Mucosa of gallbladder (tissue), 1 donor: ENCODE results near the gene EBPL. TPM values are rescaled to one million over a fixed set of nuclear protein-coding genes. Genes with fewer than 3 reads are reported as not detected.
A peak's percentile ranks its signal among the peaks of the same experiment; 100 is the strongest.

Experiments used
- DNase-seq: peaks from one replicate; pipeline ENCODE4 v3.0.0-alpha.2; 2020; ENCODE audit warnings: low spot score
- total RNA-seq: library from RNA; stranded (reverse); gene quantifications from one replicate; pipeline ENCODE4 v1.2.1, GENCODE V29; 2021
- donor health status: DM: no; HTN: no; CAD: no.

The EBPL gene
- total RNA-seq, 1 donor from 2014 or later, result 34.1 TPM

GRCh38 chr13:49676581-49677298 is 14.5 kb downstream of the EBPL start:
- DNase-seq, result no peak

GRCh38 chr13:49670828-49671227 is 20.5 kb downstream of the EBPL start:
- DNase-seq, result no peak

- peak; percentile 34 for DNase-seq
These were observed 21.5 kb downstream of the EBPL start for GRCh38 chr13:49669735-49670309.

- no peak for DNase-seq
These were observed 23.5 kb downstream of the EBPL start for GRCh38 chr13:49667773-49668172.

- DNase-seq, result no peak
These were observed 26.7 kb downstream of the EBPL start for GRCh38 chr13:49664606-49665005.

GRCh38 chr13:49657241-49657641 is 34.0 kb downstream of the EBPL start:
- no peak for DNase-seq

GRCh38 chr13:49655906-49656305 is 35.4 kb downstream of the EBPL start:
- no peak for DNase-seq

GRCh38 chr13:49654011-49654410 is 37.3 kb downstream of the EBPL start:
- DNase-seq, result no peak

GRCh38 chr13:49653478-49653877 is 37.8 kb downstream of the EBPL start:
- no peak for DNase-seq

- DNase-seq, result no peak
These were observed 38.7 kb downstream of the EBPL start for GRCh38 chr13:49652355-49653305.

- DNase-seq, result no peak
These were observed 39.5 kb downstream of the EBPL start for GRCh38 chr13:49651570-49652354.

- DNase-seq, result no peak
These were observed 41.3 kb downstream of the EBPL start for GRCh38 chr13:49649963-49650312.

GRCh38 chr13:49649244-49649962 is 41.9 kb downstream of the EBPL start:
- no peak for DNase-seq

- DNase-seq, result no peak
These were observed 44.6 kb downstream of the EBPL start for GRCh38 chr13:49646688-49647087.

GRCh38 chr13:49645451-49645850 is 45.8 kb downstream of the EBPL start:
- no peak for DNase-seq

- no peak for DNase-seq
These were observed 48.1 kb downstream of the EBPL start for GRCh38 chr13:49643035-49643646.

- DNase-seq, result peak; percentile 20
These were observed 49.4 kb downstream of the EBPL start for GRCh38 chr13:49641801-49642291.

GRCh38 chr13:49638744-49639072 is 52.6 kb downstream of the EBPL start:
- DNase-seq, result no peak

- DNase-seq, result no peak
These were observed 53.1 kb downstream of the EBPL start for GRCh38 chr13:49638030-49638743.

- no peak for DNase-seq
These were observed 54.6 kb downstream of the EBPL start for GRCh38 chr13:49636705-49637104.
